GM18907 (cell line): ENCODE results near the gene DCN.
"Not testable (repeated sequence)": the region's sequence is repeated elsewhere in the genome, so short reads cannot be mapped to it uniquely, and the experiment has no call there.

Source experiments
- ATAC-seq: cut with Tn5 transposase; IDR thresholded peaks from one replicate; pipeline ENCODE4 v1.9.1; 2021; ENCODE audit warnings: mild to moderate bottlenecking, moderate library complexity; ENCODE audit not compliant: unreplicated experiment

DCN gene

DNA sequence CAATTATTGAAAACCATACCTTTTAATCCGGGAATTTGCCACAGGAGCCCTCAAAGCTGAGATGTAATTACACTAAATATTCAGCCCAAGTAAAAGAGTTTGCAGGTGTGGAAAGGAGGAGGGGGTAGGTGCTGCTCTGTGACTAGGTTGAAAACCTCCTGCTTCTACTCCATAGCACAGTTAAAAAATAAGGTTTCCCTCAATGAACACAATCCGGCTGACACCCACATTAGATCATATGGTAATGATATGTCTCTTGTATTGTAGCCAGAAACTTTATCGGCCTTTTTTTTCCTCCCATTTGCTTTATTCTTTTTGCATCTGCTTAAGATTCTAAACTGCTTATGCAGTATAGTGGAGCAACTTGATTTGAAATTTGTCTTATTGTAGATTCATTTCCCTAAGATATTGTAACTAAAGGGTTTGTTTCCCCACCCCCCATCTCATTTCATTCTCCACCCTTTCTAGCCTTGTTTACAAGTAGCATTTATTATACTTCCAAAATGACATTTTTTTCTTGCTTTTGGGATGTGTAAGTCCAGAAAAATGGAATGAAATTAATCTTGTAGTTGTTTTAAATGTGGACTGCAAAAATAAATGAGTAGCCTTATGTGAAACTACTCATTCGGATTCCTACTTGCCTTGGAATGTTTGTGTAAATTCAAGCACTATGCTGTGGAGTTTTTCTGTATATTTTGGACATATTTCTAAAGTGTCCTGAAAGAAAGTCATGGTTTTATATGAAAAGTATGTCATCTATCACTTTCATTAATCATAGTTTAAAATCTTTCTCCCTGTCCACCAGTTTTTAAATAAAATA lies at the start of gene DCN:
Gene DCN, minus strand, starts transcription at position 182 of the 820 bp plus-strand sequence. CDS start 4,265 bp downstream, outside the sequence.
- no peak for ATAC-seq

DNA sequence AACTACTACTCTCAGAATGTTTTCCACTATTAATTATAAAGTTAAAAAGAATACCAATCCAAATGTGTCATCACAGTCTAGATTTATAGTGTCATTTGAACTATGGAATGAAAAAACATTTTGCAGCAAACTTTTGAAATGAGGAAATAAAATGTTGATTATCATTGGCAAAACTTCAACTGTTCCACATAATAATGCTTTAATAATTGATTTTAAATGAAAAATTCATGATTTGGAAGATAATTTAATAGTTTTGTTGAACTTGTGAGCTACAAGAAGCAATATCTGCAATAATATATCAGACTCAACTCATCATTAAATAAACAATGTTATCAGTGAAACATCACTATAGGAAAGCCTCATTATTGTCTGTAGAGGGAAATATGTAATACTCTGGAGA lies 48.2 kb upstream of the DCN start:
- ATAC-seq: no peak

DNA sequence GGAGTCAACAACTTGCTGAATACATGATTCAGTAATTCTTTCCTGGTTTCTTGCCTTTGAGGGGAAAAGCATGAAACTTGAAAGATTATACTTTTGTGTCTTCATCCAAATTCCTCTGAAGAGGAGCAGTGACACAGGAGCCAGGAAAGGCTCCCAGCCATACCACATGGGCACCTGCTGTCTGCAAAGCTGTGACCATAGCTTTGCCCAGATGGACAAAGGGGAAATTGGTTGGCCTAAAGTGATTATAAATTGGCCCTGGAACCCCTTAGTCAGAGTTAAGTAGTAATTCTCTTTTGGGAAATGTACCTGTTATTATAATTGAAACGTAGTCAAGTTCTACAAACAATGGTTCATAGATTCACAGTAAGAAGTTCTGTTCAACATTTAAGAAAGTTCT lies 44.3 kb upstream of the DCN start:
- ATAC-seq: no peak

GRCh38 chr12:91225316-91225715 lies 42.7 kb upstream of the DCN start:
- no peak for ATAC-seq

GRCh38 chr12:91224401-91224800 lies 41.8 kb upstream of the DCN start:
- no peak for ATAC-seq

- ATAC-seq: no peak
Measured at GRCh38 chr12:91222746-91223145, 40.1 kb upstream of the DCN start.

DNA sequence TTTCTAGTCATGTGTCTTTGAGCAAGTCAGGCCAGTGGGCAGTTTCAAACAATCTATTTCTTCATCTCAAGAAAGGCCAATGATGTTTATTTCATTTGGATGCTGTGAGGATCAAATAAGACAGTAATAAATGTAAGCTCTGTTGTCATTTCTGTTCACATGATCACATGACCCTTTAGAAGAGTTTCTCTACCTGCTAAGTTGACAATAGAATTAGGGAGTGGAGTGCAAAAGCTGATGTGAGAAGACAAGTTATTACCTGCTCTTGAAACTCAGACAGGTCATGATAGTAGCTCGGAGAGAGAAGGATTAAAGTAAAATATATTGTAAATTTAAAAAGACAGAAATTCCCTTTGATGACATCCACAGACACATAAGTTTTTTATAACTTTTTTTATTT lies 37.3 kb upstream of the DCN start:
- no peak for ATAC-seq

- no peak for ATAC-seq
Measured at GRCh38 chr12:91219511-91219910, 36.9 kb upstream of the DCN start.

- no peak for ATAC-seq
Measured at GRCh38 chr12:91216871-91217270, 34.3 kb upstream of the DCN start.

- no peak for ATAC-seq
Measured at GRCh38 chr12:91215940-91216454, 33.4 kb upstream of the DCN start.

DNA sequence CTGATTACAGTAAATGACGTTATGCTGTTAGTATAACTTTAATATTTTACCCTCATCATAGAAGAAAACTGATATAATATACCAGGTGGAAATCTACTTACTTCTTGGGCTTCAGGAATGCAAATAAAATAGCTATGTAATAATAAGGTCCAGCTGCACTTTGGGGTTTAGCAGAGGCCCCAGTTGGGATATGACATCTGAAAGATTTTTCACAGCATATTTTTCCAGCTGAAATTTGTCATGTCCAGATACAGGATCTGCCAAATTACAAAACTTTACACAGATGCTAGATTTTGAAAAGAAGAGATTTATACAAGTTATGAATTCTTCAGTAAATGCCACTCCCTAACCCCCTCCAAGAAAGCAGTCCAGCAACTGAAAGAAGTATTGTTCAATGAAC lies 29.2 kb upstream of the DCN start:
- no peak for ATAC-seq

DNA sequence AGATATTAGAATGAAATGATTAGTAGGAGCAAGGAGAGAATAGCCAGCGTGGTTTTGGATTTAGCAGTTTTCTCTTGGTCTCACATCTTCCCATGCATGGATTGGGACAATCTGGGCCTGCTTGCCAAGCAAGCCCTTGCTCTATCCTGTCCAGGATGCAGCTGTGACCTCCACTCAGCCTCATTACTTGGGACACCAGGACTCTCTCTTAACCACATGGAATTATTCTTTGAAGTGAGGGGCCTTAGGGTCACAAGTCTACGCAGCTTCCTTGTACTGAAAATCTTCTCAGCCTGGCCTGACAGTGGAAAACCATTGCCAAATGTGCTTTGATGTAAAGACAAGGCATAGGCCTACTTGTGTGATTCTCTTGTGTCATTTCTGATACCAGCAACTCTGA lies 28.0 kb upstream of the DCN start:
- ATAC-seq: no peak

DNA sequence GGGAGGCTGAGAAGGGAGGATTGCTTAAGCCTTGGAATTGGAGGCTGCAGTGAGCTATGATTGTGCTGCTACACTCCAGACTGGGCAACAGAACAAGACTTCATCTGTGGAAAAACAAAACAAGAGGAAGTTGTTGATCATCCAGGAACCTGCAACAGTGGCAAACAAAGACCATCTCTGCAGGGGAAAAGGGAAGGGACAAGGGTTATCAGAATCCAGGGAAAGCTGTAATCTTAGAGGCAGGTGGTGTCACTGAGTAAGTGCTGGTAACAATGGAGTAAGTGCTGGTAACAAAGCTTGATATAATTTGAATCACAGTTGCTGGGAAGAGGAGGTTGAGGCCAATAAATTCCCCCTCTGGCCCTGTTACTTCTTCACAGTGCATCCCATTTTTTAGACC lies 27.5 kb upstream of the DCN start:
- no peak for ATAC-seq

GRCh38 chr12:91207301-91207700 lies 24.7 kb upstream of the DCN start:
- ATAC-seq: not testable (repeated sequence)

DNA sequence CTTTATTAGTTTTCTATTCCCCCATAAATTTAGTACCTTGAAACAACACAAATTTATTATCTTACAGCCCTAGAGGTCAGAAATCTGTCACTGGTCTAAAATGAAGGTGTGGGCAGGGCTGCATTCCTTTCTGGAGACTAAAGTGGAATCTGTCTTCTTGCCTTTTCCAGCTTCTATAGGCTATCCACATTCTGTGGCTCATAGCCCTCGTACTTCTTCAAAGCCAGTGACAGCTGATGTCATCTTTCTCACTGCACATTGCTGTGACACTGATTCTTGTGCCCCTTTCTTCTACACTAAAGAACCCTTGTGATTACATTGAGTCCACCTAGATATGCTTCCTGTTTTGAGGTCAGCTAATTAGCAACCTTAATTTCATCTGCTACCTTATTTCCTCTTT lies 23.2 kb upstream of the DCN start:
- no peak for ATAC-seq

GRCh38 chr12:91204421-91204820 lies 21.8 kb upstream of the DCN start:
- ATAC-seq: no peak

- ATAC-seq: no peak
Measured at GRCh38 chr12:91203610-91204009, 21.0 kb upstream of the DCN start.

- no peak for ATAC-seq
Measured at GRCh38 chr12:91202390-91202789, 19.8 kb upstream of the DCN start.

GRCh38 chr12:91196436-91196835 lies 13.8 kb upstream of the DCN start:
- ATAC-seq: no peak

- ATAC-seq: no peak
Measured at GRCh38 chr12:91194500-91194899, 11.9 kb upstream of the DCN start.

- no peak for ATAC-seq
Measured at GRCh38 chr12:91191513-91192111, 9.0 kb upstream of the DCN start.

GRCh38 chr12:91189516-91189915 lies 6.9 kb upstream of the DCN start:
- no peak for ATAC-seq
